Activated CD8-positive, alpha-beta T cell treated with anti-CD3 and anti-CD28 coated beads for 36 hours (primary cell): ENCODE data around the gene TOPORS. TPM values are rescaled to one million over a fixed set of nuclear protein-coding genes. Genes with fewer than 3 reads are reported as not detected.

Experiments
- ATAC-seq: fragments of 200-7000 bp; cut with Tn5 transposase; one replicate; pipeline ENCODE4 v1.10.0; 2021; ENCODE audit warnings: mild to moderate bottlenecking, moderate library complexity
- CTCF ChIA-PET: fragments of 350-600 bp; sonication (Branson Sonifier 250); formaldehyde crosslinking; loops from one replicate; lab custom pipeline; 2021; ENCODE audit warnings: antibody characterized with exemption; lab: Charles Lee
- POLR2A ChIA-PET: fragments of 350-600 bp; sonication (Branson Sonifier 250); formaldehyde crosslinking; loops from one replicate; lab custom pipeline; 2021; ENCODE audit warnings: antibody characterized with exemption; lab: Charles Lee
- DNase-seq: peaks from one replicate; pipeline ENCODE4 v3.0.0-alpha.2; 2020
- H3K27ac Mint-ChIP-seq: one replicate; pipeline ENCODE4 v1.8.0; 2021; ENCODE audit warnings: mild to moderate bottlenecking, mixed read lengths
- H3K27me3 Mint-ChIP-seq: one replicate; pipeline ENCODE4 v1.8.0; 2021; ENCODE audit warnings: mixed read lengths
- H3K36me3 Mint-ChIP-seq: one replicate; pipeline ENCODE4 v1.8.0; 2021; ENCODE audit warnings: low read depth, mixed read lengths
- H3K4me1 Mint-ChIP-seq: one replicate; pipeline ENCODE4 v1.8.0; 2021; ENCODE audit warnings: low read depth, mixed read lengths
- H3K4me3 Mint-ChIP-seq: one replicate; pipeline ENCODE4 v1.8.0; 2021; ENCODE audit warnings: mild to moderate bottlenecking, moderate library complexity, mixed read lengths
- H3K9me3 Mint-ChIP-seq: one replicate; pipeline ENCODE4 v1.8.0; 2021; ENCODE audit warnings: mixed read lengths
- intact Hi-C: fragments of 100-400 bp; cut with micrococcal nuclease; formaldehyde crosslinking; loops from one replicate; pipeline ENCODE4 v1.10.0; 2022
- total RNA-seq, 2 experiments: library from RNA; stranded (reverse); gene quantifications; one replicate each; pipeline ENCODE4 v1.2.3, GENCODE V29; 2021
- TF ChIP-seq, protein P1 (sequence below): fragments of 200-600 bp; IDR thresholded peaks from one replicate; pipeline ENCODE4 v1.8.0; 2022; ENCODE audit warnings: antibody characterized with exemption, mild to moderate bottlenecking

The TOPORS gene
- total RNA-seq, 2 experiments from 2014 or later, result 13.3 to 14.2 TPM

DNA sequence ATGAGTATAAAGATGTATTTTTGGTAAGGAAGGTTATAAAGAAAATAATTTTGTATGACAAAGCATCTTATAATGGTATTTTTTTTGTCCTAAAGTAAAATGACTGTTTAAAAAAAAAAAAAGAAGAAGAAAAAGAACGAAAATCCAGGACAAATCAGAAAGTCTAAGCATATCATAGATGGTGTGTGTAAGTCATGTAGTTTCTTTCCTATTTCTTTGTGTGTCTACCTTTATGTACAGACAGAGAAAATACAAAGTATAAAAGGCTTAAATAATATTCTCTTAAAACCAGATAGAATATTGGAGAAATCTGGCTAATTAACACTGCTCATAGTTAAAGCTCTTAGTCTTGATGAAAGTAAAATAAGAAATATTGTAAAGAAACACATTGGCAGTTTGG is 34.1 kb downstream of the TOPORS start:
- no peak overlapping the region for H3K27ac Mint-ChIP-seq
- H3K9me3 Mint-ChIP-seq, result peaks cover 13% of the 10 kb centered on the region
- no peak for ATAC-seq

DNA sequence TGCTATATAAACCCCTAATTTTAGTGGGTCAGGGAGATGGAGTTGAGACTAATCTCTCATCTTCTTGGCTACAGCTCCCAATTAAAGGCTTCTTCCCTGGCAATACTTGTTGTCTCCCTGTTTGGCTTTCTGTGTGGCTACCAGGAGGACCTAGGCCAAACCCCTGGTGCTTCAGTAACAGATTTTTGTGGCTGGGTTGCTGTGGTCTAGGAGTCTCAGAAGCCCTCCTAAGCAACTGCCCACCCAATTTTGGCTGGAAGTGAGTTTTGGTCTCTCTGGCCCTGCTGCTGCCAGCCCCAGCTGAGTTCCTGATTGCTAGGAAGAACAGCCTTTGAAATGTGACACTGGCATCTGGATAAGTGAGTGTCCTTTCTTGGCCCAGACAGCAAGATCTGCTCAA is 36.1 kb downstream of the TOPORS start:
- H3K4me1 Mint-ChIP-seq, result peaks cover 33% of the 10 kb centered on the region
- POLR2A ChIA-PET, result interaction anchor here (1.2 kb wide), 1 partner anchor 10 kb away, joined by 4 read pairs; the partner anchor contains the start of gene RIGI
- no peak overlapping the region for H3K4me3 Mint-ChIP-seq
- DNase-seq (no peak), ATAC-seq (no peak)
- TF ChIP-seq, protein P1, sequence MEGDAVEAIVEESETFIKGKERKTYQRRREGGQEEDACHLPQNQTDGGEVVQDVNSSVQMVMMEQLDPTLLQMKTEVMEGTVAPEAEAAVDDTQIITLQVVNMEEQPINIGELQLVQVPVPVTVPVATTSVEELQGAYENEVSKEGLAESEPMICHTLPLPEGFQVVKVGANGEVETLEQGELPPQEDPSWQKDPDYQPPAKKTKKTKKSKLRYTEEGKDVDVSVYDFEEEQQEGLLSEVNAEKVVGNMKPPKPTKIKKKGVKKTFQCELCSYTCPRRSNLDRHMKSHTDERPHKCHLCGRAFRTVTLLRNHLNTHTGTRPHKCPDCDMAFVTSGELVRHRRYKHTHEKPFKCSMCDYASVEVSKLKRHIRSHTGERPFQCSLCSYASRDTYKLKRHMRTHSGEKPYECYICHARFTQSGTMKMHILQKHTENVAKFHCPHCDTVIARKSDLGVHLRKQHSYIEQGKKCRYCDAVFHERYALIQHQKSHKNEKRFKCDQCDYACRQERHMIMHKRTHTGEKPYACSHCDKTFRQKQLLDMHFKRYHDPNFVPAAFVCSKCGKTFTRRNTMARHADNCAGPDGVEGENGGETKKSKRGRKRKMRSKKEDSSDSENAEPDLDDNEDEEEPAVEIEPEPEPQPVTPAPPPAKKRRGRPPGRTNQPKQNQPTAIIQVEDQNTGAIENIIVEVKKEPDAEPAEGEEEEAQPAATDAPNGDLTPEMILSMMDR, result no peak
- peaks cover 8% of the 10 kb centered on the region for H3K9me3 Mint-ChIP-seq
- CTCF ChIA-PET, result interaction anchor here (1.0 to 1.4 kb wide), 2 partner anchors 63 to 137 kb away, joined by 3 to 4 read pairs; no protein-coding TSS in a partner anchor
- H3K27me3 Mint-ChIP-seq, result no peaks in the 10 kb centered on the region
- H3K36me3 Mint-ChIP-seq, result peaks cover 21% of the 10 kb centered on the region
- no peak overlapping the region for H3K27ac Mint-ChIP-seq
- intact Hi-C loops, result no loop called here

More for the DNA sequence above, 34.1 kb downstream of the TOPORS start:
- H3K4me1 Mint-ChIP-seq, result peaks cover 32% of the 10 kb centered on the region
- no peak overlapping the region for H3K4me3 Mint-ChIP-seq
- H3K36me3 Mint-ChIP-seq, result peaks cover 37% of the 10 kb centered on the region
- ChIA-PET POLR2A (no interaction called here), CTCF (interaction anchor here (1.2 to 1.4 kb wide), 2 partner anchors 9 to 140 kb away, joined by 3 to 4 read pairs; no protein-coding TSS in a partner anchor)
- DNase-seq, result no peak
- no peaks in the 10 kb centered on the region for H3K27me3 Mint-ChIP-seq
- TF ChIP-seq, protein P1, result no peak
- intact Hi-C loops, result no loop called here

DNA sequence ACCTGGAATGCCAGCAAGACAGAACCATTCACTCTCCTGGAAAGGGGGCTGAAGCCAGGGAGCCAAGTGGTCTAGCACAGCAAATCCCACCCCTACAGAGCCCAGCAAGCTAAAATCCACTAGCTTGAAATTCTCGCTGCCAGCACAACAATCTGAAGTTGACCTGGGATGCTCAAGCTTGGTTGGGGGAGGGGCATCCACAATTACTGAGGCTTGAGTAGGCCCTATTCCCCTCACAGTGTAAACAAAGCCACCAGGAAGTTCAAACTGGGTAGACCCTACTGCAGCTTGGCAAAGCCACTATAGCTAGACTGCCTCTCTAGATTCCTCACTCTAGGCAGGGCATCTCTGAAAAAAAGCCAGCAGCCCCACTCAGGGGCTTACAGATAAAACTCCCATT is 43.7 kb downstream of the TOPORS start:
- intact Hi-C loops, result no loop called here
- H3K36me3 Mint-ChIP-seq, result peaks cover 4% of the 10 kb centered on the region
- no peaks in the 10 kb centered on the region for H3K27me3 Mint-ChIP-seq
- CTCF ChIA-PET, result interaction anchor here (1.2 to 1.4 kb wide), 3 partner anchors 9 to 63 kb away, joined by 3 to 4 read pairs (median 4); no protein-coding TSS in a partner anchor
- H3K4me1 Mint-ChIP-seq, result peaks cover 38% of the 10 kb centered on the region
- TF ChIP-seq, protein P1, result no peak
- ATAC-seq (no peak), DNase-seq (no peak)
- H3K27ac Mint-ChIP-seq, result no peak overlapping the region
- peaks cover 1% of the 10 kb centered on the region for H3K9me3 Mint-ChIP-seq
- POLR2A ChIA-PET, result no interaction called here
- no peak overlapping the region for H3K4me3 Mint-ChIP-seq

DNA sequence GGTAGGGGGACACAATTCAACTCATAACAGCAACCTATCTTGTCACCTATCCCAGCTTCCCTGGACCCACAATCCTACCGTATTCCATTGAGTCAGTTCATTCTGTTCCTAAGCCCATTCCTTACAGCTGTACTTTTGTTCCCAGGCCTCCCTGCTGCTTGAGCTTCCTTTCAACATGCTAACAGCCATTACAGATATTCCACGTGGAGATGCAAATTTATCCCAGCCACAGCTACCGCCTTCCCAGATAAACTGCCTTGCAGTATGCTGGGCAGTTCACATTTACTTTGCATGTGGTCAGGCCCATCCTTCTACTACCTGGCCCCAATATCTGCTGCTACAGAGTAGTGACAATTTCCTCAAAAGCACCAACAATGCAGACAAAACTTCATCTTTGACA is 49.4 kb downstream of the TOPORS start:
- no peaks in the 10 kb centered on the region for H3K27me3 Mint-ChIP-seq
- no peak for ATAC-seq
- TF ChIP-seq, protein P1, result no peak
- no peak overlapping the region for H3K27ac Mint-ChIP-seq
- peaks cover 2% of the 10 kb centered on the region for H3K4me1 Mint-ChIP-seq
- peaks cover 6% of the 10 kb centered on the region for H3K36me3 Mint-ChIP-seq
- no peak overlapping the region for H3K4me3 Mint-ChIP-seq
- intact Hi-C loops, result no loop called here
- ChIA-PET POLR2A (no interaction called here), CTCF (interaction anchor here (1.4 to 2.1 kb wide), 2 partner anchors 78 to 124 kb away, joined by 3 to 4 read pairs; no protein-coding TSS in a partner anchor)
- no peaks in the 10 kb centered on the region for H3K9me3 Mint-ChIP-seq
- DNase-seq, result no peak

DNA sequence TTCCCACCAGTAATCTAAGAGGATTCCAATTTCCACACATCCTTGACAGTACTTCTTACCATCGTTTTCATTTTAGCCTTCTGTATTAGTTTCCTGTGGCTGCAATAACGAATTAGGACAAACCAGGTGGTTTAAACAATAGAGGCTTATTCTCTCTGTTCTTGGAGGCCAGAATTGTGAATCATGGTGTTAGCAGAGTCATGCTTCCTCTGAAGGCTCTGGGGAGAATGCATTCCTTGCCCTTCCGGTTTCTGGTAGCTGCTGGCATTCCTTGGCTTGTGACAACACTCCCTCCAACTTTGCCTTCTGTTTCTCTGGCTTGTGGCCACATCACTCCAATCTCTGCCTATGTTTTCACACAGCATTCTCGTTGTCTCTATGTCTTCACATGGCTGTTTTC is 49.9 kb downstream of the TOPORS start:
- H3K36me3 Mint-ChIP-seq, result peaks cover 6% of the 10 kb centered on the region
- TF ChIP-seq, protein P1, result no peak
- H3K27ac Mint-ChIP-seq, result no peak overlapping the region
- no peaks in the 10 kb centered on the region for H3K9me3 Mint-ChIP-seq
- ChIA-PET CTCF (interaction anchor here (1.4 to 2.1 kb wide), 2 partner anchors 78 to 123 kb away, joined by 3 to 4 read pairs; no protein-coding TSS in a partner anchor), POLR2A (no interaction called here)
- intact Hi-C loops, result no loop called here
- no peaks in the 10 kb centered on the region for H3K27me3 Mint-ChIP-seq
- no peak overlapping the region for H3K4me3 Mint-ChIP-seq
- ATAC-seq (no peak), DNase-seq (no peak)
- peaks cover 2% of the 10 kb centered on the region for H3K4me1 Mint-ChIP-seq
